WERI-Rb-1 (cell line): ENCODE data around the gene TRIM50.
"Not testable (repeated sequence)": the region's sequence is repeated elsewhere in the genome, so short reads cannot be mapped to it uniquely, and the experiment has no call there.

Experiments used
- DNase-seq: peaks from one replicate; pipeline ENCODE4 v3.0.0-alpha.2; 2020
- H3K27ac ChIP-seq: fragments of 250-450 bp; sonication (Bioruptor Pico); 2 replicates; pipeline ENCODE4 v1.5.1; 2020; ENCODE audit warnings: mild to moderate bottlenecking, moderate library complexity
- H3K27me3 ChIP-seq: fragments of 250-450 bp; sonication (Bioruptor Pico); 2 replicates; pipeline ENCODE4 v1.5.1; 2021; ENCODE audit warnings: mild to moderate bottlenecking, low read depth, moderate library complexity; ENCODE audit not compliant: insufficient read depth, severe bottlenecking
- H3K36me3 ChIP-seq: fragments of 250-450 bp; sonication (Bioruptor Pico); 2 replicates; pipeline ENCODE4 v1.5.1; 2020; ENCODE audit warnings: mild to moderate bottlenecking, moderate library complexity
- H3K4me3 ChIP-seq: 2 replicates; pipeline ENCODE4 v1.5.1; 2011; ENCODE audit warnings: low read depth, mild to moderate bottlenecking, control low read depth, low read length
- H3K9me3 ChIP-seq: fragments of 250-450 bp; sonication (Bioruptor Pico); 2 replicates; pipeline ENCODE4 v1.5.1; 2021; ENCODE audit warnings: mild to moderate bottlenecking, moderate library complexity; ENCODE audit not compliant: severe bottlenecking

The TRIM50 gene

GRCh38 chr7:73297706-73298105 lies 30.2 kb downstream of the TRIM50 start:
- not testable (repeated sequence) for H3K27ac ChIP-seq, H3K9me3 ChIP-seq, H3K36me3 ChIP-seq, DNase-seq, H3K27me3 ChIP-seq, H3K4me3 ChIP-seq

GRCh38 chr7:73297235-73297634 lies 30.6 kb downstream of the TRIM50 start:
- H3K36me3 ChIP-seq, DNase-seq, H3K27ac ChIP-seq, H3K4me3 ChIP-seq, H3K27me3 ChIP-seq, H3K9me3 ChIP-seq: not testable (repeated sequence)

- not testable (repeated sequence) for DNase-seq, H3K27ac ChIP-seq, H3K9me3 ChIP-seq, H3K27me3 ChIP-seq, H3K4me3 ChIP-seq, H3K36me3 ChIP-seq
These were observed 50.7 kb downstream of the TRIM50 start for GRCh38 chr7:73277210-73277609.

- not testable (repeated sequence) for H3K27me3 ChIP-seq, H3K27ac ChIP-seq, H3K4me3 ChIP-seq, H3K9me3 ChIP-seq, H3K36me3 ChIP-seq, DNase-seq
These were observed 60.1 kb downstream of the TRIM50 start for GRCh38 chr7:73267813-73268212.

GRCh38 chr7:73266719-73267368 lies 61.0 kb downstream of the TRIM50 start:
- not testable (repeated sequence) for H3K27me3 ChIP-seq, H3K36me3 ChIP-seq, H3K4me3 ChIP-seq, H3K27ac ChIP-seq, H3K9me3 ChIP-seq, DNase-seq
